Mucosa of descending colon (tissue), 3 donors: ENCODE data around the gene CENPT. TPM values are rescaled to one million over a fixed set of nuclear protein-coding genes. Genes with fewer than 3 reads are reported as not detected.
"Not testable (repeated sequence)": the region's sequence is repeated elsewhere in the genome, so short reads cannot be mapped to it uniquely, and the experiment has no call there.

ENCODE experiments used
- ATAC-seq: fragments of 200-7000 bp; cut with Tn5 transposase; one replicate; pipeline ENCODE4 v1.9.1; 2020; ENCODE audit warnings: mild to moderate bottlenecking, moderate library complexity
- DNase-seq, 3 donors: peaks; one replicate each; pipeline ENCODE4 v3.0.0-alpha.2; 2020
- H3K36me3 ChIP-seq: fragments of 200-600 bp; one replicate; pipeline ENCODE4 v1.8.0; 2021; ENCODE audit warnings: low read depth, mild to moderate bottlenecking
- H3K4me1 ChIP-seq: fragments of 200-600 bp; one replicate; pipeline ENCODE4 v1.8.0; 2021; ENCODE audit warnings: low read depth, mild to moderate bottlenecking
- H3K4me3 ChIP-seq: fragments of 200-600 bp; one replicate; pipeline ENCODE4 v1.8.0; 2021; ENCODE audit warnings: mild to moderate bottlenecking
- H3K9me3 ChIP-seq: fragments of 200-600 bp; one replicate; pipeline ENCODE4 v1.8.0; 2021; ENCODE audit warnings: mild to moderate bottlenecking
- CTCF ChIP-seq: fragments of 200-600 bp; IDR thresholded peaks from one replicate; pipeline ENCODE4 v1.8.0; 2022; ENCODE audit warnings: antibody characterized with exemption, mild to moderate bottlenecking
- intact Hi-C, 2 donors: fragments of 100-400 bp; cut with DNase I in 1 of 2; cut with micrococcal nuclease in 1 of 2; formaldehyde crosslinking; loops; one replicate each; pipeline versions ENCODE4 v1.11.0 to v1.11.1; 2022; cut with DNase I, micrococcal nuclease
- total RNA-seq, 3 donors: library from RNA; stranded (reverse); fragmentation: NEBNext Ultra II Directional in 2 of 3; extraction: Animal tissue kit (Norgen Biotek cat#: 25700) in 2 of 3; gene quantifications; one replicate each; pipeline versions ENCODE4 v1.2.1 to v1.2.4, GENCODE V29; 2021 to 2023
- donor health status: DM: no; HTN: no; CAD: no; lungs with moderate emphysema.
- donor health status: DM: no; HTN: no; CAD: no.
- donor health status: DM: no; HTN: yes; CAD: no.

CENPT gene
- total RNA-seq, 3 donors from 2014 or later, result 33.2 to 55.0 (median 36.6) TPM

DNA sequence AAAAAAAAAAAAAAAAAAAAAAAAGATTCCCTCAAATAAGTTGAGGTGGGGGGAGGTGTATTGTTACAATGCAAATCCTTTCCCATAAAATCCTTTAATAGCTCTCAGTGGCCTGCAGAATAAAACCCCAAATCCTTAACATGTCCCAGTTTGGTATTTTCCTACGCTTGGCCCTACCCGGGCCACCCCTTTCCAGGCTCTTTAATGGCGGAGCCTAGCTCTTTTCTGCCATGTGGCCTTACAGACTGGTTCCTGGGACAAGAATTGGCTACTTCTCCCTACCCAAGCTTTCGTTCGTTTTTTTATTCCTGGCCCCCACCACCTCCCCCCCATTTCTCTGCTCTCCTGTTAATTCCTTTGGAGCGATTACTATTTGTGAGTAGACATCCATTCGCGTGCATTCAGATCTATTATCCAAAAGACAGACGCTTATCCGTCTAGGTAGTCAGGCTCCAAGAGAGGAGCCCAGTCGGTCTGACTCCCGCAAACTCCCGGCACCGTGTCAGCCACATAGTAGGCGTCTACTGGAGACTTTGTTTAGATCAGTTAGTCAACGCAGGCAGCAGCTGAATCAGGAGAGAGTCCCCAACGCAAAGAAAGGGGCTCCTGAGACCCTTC lies 6.2 kb downstream of the CENPT start:
- peak overlapping the region; percentile 46 for H3K4me3 ChIP-seq
- no peak for TF ChIP-seq CTCF
- no peak for ATAC-seq
- intact Hi-C loops, result no loop called here
- H3K4me1 ChIP-seq, result peaks cover 30% of the 10 kb centered on the region
- H3K9me3 ChIP-seq, result no peaks in the 10 kb centered on the region
- no peak for DNase-seq
- no peaks in the 10 kb centered on the region for H3K36me3 ChIP-seq

GRCh38 chr16:67837811-67838210 lies 9.7 kb downstream of the CENPT start:
- no peak for DNase-seq
- Histone ChIP-seq H3K4me1 (peaks cover 11% of the 10 kb centered on the region), H3K4me3 (no peak overlapping the region), H3K9me3 (no peaks in the 10 kb centered on the region), H3K36me3 (peaks cover 3% of the 10 kb centered on the region)
- intact Hi-C loops, result no loop called here
- TF ChIP-seq CTCF, result no peak
- no peak for ATAC-seq

DNA sequence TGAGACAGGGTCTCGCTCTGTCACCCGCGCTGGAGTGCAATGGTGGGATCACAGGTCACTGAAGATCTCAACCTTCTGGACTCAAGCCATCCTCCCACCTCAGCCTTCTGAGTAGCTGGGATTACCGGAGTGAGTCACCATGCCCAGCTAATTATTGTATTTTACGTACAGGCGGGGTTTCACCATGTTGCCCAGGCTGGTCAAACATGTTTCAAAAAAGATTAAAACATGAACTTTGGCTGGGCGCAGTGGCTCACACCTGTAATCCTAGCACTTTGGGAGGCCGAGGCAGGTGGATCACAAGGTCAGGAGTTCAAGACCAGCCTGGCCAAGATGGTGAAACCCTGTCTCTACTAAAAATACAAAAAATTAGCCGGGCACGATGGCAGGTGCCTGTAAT lies 10.3 kb downstream of the CENPT start:
- DNase-seq, H3K4me3 ChIP-seq, H3K36me3 ChIP-seq, H3K9me3 ChIP-seq, intact Hi-C loops, ATAC-seq: not testable (repeated sequence)
- peaks cover 16% of the 10 kb centered on the region for H3K4me1 ChIP-seq

DNA sequence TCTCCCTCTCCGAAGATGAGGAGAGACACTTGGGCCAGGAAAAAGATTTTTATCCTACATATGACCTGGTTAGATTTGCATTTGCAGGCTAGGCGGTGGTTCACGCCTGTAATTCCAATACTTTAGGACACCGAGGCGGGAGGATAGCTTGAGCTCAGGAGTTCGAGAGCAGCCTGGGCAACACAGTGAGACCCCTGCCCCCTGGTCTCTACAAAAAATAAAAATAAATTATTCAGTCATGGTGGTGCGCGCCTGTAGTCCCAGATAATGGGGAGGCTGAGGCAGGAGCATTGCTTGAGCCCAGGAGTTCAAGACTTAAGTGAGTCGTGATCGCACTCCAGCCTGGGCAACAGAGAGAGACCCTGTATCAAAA lies 13.3 kb downstream of the CENPT start:
- peaks cover 16% of the 10 kb centered on the region for H3K4me1 ChIP-seq
- DNase-seq, result no peak
- no peak for ATAC-seq
- intact Hi-C loops, result no loop called here
- H3K9me3 ChIP-seq, result no peaks in the 10 kb centered on the region
- H3K36me3 ChIP-seq, result peaks cover 3% of the 10 kb centered on the region
- H3K4me3 ChIP-seq, result no peak overlapping the region
- TF ChIP-seq CTCF, result no peak

- H3K4me1 ChIP-seq, result peaks cover 16% of the 10 kb centered on the region
- intact Hi-C loops, result no loop called here
- peak; percentile 95 to 97 (median 96) for DNase-seq
- H3K4me3 ChIP-seq, result peak overlapping the region; percentile 57
- H3K36me3 ChIP-seq, result peaks cover 3% of the 10 kb centered on the region
- TF ChIP-seq CTCF, result peak; percentile 8
- no peaks in the 10 kb centered on the region for H3K9me3 ChIP-seq
- ATAC-seq, result peak; percentile 98
Observed at GRCh38 chr16:67833415-67834241, 13.9 kb downstream of the CENPT start.

- no peak for TF ChIP-seq CTCF
- Histone ChIP-seq H3K4me1 (peaks cover 16% of the 10 kb centered on the region), H3K9me3 (no peaks in the 10 kb centered on the region), H3K36me3 (peaks cover 3% of the 10 kb centered on the region), H3K4me3 (no peak overlapping the region)
- DNase-seq (no peak), ATAC-seq (peak; percentile 46)
- intact Hi-C loops, result no loop called here
Observed at GRCh38 chr16:67833030-67833414, 14.5 kb downstream of the CENPT start.
